Stimulated activated CD8-positive, alpha-beta memory T cell treated with anti-CD3 and anti-CD28 coated beads, Interleukin-7, amount 100 ng/mL, for 48 hours (primary cell): Measurements from ENCODE around the gene AJM1.
"Not testable (repeated sequence)": the region's sequence is repeated elsewhere in the genome, so short reads cannot be mapped to it uniquely, and the experiment has no call there.

Source experiments
- DNase-seq, 2 donors: peaks; one replicate each; pipeline ENCODE4 v3.0.0-alpha.2; 2020; ENCODE audit warnings: low read depth in 1 of 2; ENCODE audit errors: extremely low read depth in 1 of 2

Gene AJM1

GRCh38 chr9:136842380-136842948 is at the start of gene AJM1:
AJM1 (plus strand) TSS chr9:136842478; CDS start chr9:136844415, 1,937 bp downstream.
- DNase-seq: peak in 1 of 2 donors; percentile 65

GRCh38 chr9:136793086-136793946 is 49.0 kb upstream of the AJM1 start:
- no peak for DNase-seq

GRCh38 chr9:136794281-136794999 is 47.8 kb upstream of the AJM1 start:
- no peak for DNase-seq

GRCh38 chr9:136795000-136795348 is 47.3 kb upstream of the AJM1 start:
- no peak for DNase-seq

- no peak for DNase-seq
Observed at GRCh38 chr9:136796238-136796774, 46.0 kb upstream of the AJM1 start, which contains the start of gene CCDC183. CCDC183 (plus strand) TSS chr9:136796338; CDS start chr9:136796398, 60 bp downstream.

- DNase-seq: not testable (repeated sequence)
Observed at GRCh38 chr9:136796775-136797347, 45.4 kb upstream of the AJM1 start.

- no peak for DNase-seq
Observed at GRCh38 chr9:136798708-136799078, 43.6 kb upstream of the AJM1 start.

GRCh38 chr9:136799079-136799853 is 43.0 kb upstream of the AJM1 start:
- DNase-seq: no peak

GRCh38 chr9:136799854-136800657 is 42.2 kb upstream of the AJM1 start:
- DNase-seq: peak; percentile 77 to 85

- no peak for DNase-seq
Observed at GRCh38 chr9:136802321-136802720, 40.0 kb upstream of the AJM1 start.

GRCh38 chr9:136803009-136803550 is 39.2 kb upstream of the AJM1 start:
- DNase-seq: not testable (repeated sequence)

- no peak for DNase-seq
Observed at GRCh38 chr9:136803551-136804508, 38.4 kb upstream of the AJM1 start.

GRCh38 chr9:136804509-136805206 is 37.6 kb upstream of the AJM1 start:
- no peak for DNase-seq

GRCh38 chr9:136805207-136805740 is 37.0 kb upstream of the AJM1 start:
- DNase-seq: no peak

GRCh38 chr9:136806067-136806466 is 36.2 kb upstream of the AJM1 start:
- no peak for DNase-seq

- no peak for DNase-seq
Observed at GRCh38 chr9:136806631-136807201, 35.6 kb upstream of the AJM1 start.
